DND-41 (cell line): ENCODE results near the gene REM2.

Source experiments
- ATAC-seq: fragments of 200-7000 bp; cut with Tn5 transposase; 3 replicates; pipeline ENCODE4 v1.9.1; 2021; ENCODE audit warnings: low read depth; ENCODE audit not compliant: insufficient read depth
- DNase-seq: peaks from one replicate; pipeline ENCODE4 v3.0.0-alpha.2; 2020
- H2AFZ ChIP-seq: 2 replicates; pipeline ENCODE4 v1.6.0; 2012; ENCODE audit warnings: low read depth, low read length
- H3K27ac ChIP-seq: 2 replicates; pipeline ENCODE4 v1.5.1; 2012; ENCODE audit warnings: low read length, inconsistent platforms
- H3K27me3 ChIP-seq: fragments of 200-600 bp; sonication (generic); 2 replicates; pipeline ENCODE4 v1.6.0; 2012; ENCODE audit warnings: low read length, mild to moderate bottlenecking, inconsistent platforms; ENCODE audit not compliant: insufficient read depth, poor library complexity
- H3K36me3 ChIP-seq: 2 replicates; pipeline ENCODE4 v1.5.1; 2012; ENCODE audit warnings: low read length, inconsistent platforms; ENCODE audit not compliant: insufficient read depth
- H3K4me1 ChIP-seq: 2 replicates; pipeline ENCODE4 v1.5.1; 2012; ENCODE audit warnings: mild to moderate bottlenecking, low read length; ENCODE audit not compliant: insufficient read depth
- H3K4me2 ChIP-seq: 2 replicates; pipeline ENCODE4 v1.6.0; 2012; ENCODE audit warnings: mild to moderate bottlenecking, moderate library complexity, low read length, inconsistent platforms; ENCODE audit not compliant: insufficient read depth
- H3K4me3 ChIP-seq, 2 experiments: fragments of 200-600 bp in 1 of 2; shearing (Covaris generic) in 1 of 2; 2 replicates each; pipeline ENCODE4 v1.5.1; 2012 to 2016; ENCODE audit warnings: inconsistent platforms in 2 of 2, low read length in 2 of 2, mild to moderate bottlenecking in 2 of 2, low read depth in 1 of 2, moderate library complexity in 1 of 2
- H3K79me2 ChIP-seq: 2 replicates; pipeline ENCODE4 v1.6.0; 2012; ENCODE audit warnings: low read length, inconsistent platforms; ENCODE audit not compliant: insufficient read depth
- H3K9ac ChIP-seq: 2 replicates; pipeline ENCODE4 v1.6.0; 2012; ENCODE audit warnings: low read depth, mild to moderate bottlenecking, inconsistent platforms, low read length, moderate library complexity
- H3K9me3 ChIP-seq: 2 replicates; pipeline ENCODE4 v1.5.1; 2012; ENCODE audit warnings: low read length, moderate library complexity, mild to moderate bottlenecking, inconsistent platforms; ENCODE audit not compliant: insufficient read depth, severe bottlenecking
- H4K20me1 ChIP-seq: 2 replicates; pipeline ENCODE4 v1.6.0; 2012; ENCODE audit warnings: low read length; ENCODE audit not compliant: insufficient read depth
- EZH2 ChIP-seq: IDR thresholded peaks from 3 replicates; pipeline ENCODE4 v1.6.1; 2012; ENCODE audit warnings: borderline replicate concordance, low read depth, mild to moderate bottlenecking, moderate library complexity, low read length, inconsistent platforms; ENCODE audit not compliant: severe bottlenecking
- TF ChIP-seq, protein P1 (sequence below): IDR thresholded peaks from 2 replicates; pipeline ENCODE4 v1.5.1; 2012; ENCODE audit warnings: borderline replicate concordance, low read length, moderate library complexity, mild to moderate bottlenecking; ENCODE audit not compliant: poor library complexity, severe bottlenecking; ENCODE audit errors: extremely low read depth

The REM2 gene

GRCh38 chr14:22920697-22921096, 37.7 kb downstream of the REM2 start:
- H4K20me1 ChIP-seq = peaks cover 2% of the 10 kb centered on the region; the same call in 1 of the 2 replicates
- peaks cover 62% of the 10 kb centered on the region for H3K36me3 ChIP-seq
- peaks cover 38% of the 10 kb centered on the region for H3K4me1 ChIP-seq
- no peak overlapping the region for H2AFZ ChIP-seq
- H3K4me2 ChIP-seq = no peak overlapping the region
- no peaks in the 10 kb centered on the region for H3K27me3 ChIP-seq
- H3K9ac ChIP-seq = no peak overlapping the region
- no peak for ATAC-seq
- TF ChIP-seq, protein P1, sequence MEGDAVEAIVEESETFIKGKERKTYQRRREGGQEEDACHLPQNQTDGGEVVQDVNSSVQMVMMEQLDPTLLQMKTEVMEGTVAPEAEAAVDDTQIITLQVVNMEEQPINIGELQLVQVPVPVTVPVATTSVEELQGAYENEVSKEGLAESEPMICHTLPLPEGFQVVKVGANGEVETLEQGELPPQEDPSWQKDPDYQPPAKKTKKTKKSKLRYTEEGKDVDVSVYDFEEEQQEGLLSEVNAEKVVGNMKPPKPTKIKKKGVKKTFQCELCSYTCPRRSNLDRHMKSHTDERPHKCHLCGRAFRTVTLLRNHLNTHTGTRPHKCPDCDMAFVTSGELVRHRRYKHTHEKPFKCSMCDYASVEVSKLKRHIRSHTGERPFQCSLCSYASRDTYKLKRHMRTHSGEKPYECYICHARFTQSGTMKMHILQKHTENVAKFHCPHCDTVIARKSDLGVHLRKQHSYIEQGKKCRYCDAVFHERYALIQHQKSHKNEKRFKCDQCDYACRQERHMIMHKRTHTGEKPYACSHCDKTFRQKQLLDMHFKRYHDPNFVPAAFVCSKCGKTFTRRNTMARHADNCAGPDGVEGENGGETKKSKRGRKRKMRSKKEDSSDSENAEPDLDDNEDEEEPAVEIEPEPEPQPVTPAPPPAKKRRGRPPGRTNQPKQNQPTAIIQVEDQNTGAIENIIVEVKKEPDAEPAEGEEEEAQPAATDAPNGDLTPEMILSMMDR = no peak
- TF ChIP-seq EZH2 = no peak
- no peak overlapping the region for H3K27ac ChIP-seq
- peaks cover 30% of the 10 kb centered on the region for H3K79me2 ChIP-seq
- no peak for DNase-seq
- no peaks in the 10 kb centered on the region for H3K9me3 ChIP-seq
- H3K4me3 ChIP-seq = no peak overlapping the region

- H3K9me3 ChIP-seq = no peaks in the 10 kb centered on the region
- no peak overlapping the region for H2AFZ ChIP-seq
- no peak for ATAC-seq
- TF ChIP-seq, protein P1 = no peak
- TF ChIP-seq EZH2 = no peak
- H3K9ac ChIP-seq = no peak overlapping the region
- H4K20me1 ChIP-seq = peaks cover 2% of the 10 kb centered on the region; the same call in 1 of the 2 replicates
- no peak overlapping the region for H3K27ac ChIP-seq
- H3K36me3 ChIP-seq = peaks cover 67% of the 10 kb centered on the region
- H3K79me2 ChIP-seq = peaks cover 20% of the 10 kb centered on the region
- no peak for DNase-seq
- no peaks in the 10 kb centered on the region for H3K27me3 ChIP-seq
- H3K4me3 ChIP-seq = no peak overlapping the region
- peaks cover 31% of the 10 kb centered on the region for H3K4me1 ChIP-seq
- no peak overlapping the region for H3K4me2 ChIP-seq
Measured at GRCh38 chr14:22922294-22922693, 39.3 kb downstream of the REM2 start.

DNA sequence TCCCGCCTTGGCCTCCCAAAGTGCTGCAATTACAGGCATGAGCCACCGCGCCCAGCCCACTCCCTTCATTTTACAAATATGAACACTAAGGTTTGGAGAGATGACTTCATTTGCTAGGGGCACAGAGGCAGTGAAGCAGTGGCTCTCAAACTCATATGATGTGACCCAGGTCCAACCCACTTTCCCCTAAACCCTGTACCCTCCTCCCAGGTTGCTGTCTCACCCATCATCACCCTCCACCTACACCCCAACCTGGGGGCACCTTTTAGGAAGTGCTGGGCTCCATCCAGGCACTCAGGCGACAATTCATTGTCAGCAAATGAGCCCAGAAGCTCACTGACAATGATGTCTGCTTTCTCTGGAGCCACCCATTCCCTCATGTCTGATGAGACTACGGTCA, 40.7 kb downstream of the REM2 start:
- no peaks in the 10 kb centered on the region for H3K9me3 ChIP-seq
- DNase-seq = no peak
- no peak overlapping the region for H2AFZ ChIP-seq
- no peak for TF ChIP-seq EZH2
- TF ChIP-seq, protein P1 = no peak
- peaks cover 37% of the 10 kb centered on the region for H3K4me1 ChIP-seq
- H3K4me3 ChIP-seq = no peak overlapping the region
- H4K20me1 ChIP-seq = no peaks in the 10 kb centered on the region
- H3K27me3 ChIP-seq = no peaks in the 10 kb centered on the region
- peaks cover 68% of the 10 kb centered on the region for H3K36me3 ChIP-seq
- H3K79me2 ChIP-seq = peaks cover 19% of the 10 kb centered on the region
- H3K4me2 ChIP-seq = no peak overlapping the region
- H3K9ac ChIP-seq = no peak overlapping the region
- H3K27ac ChIP-seq = no peak overlapping the region
- no peak for ATAC-seq

DNA sequence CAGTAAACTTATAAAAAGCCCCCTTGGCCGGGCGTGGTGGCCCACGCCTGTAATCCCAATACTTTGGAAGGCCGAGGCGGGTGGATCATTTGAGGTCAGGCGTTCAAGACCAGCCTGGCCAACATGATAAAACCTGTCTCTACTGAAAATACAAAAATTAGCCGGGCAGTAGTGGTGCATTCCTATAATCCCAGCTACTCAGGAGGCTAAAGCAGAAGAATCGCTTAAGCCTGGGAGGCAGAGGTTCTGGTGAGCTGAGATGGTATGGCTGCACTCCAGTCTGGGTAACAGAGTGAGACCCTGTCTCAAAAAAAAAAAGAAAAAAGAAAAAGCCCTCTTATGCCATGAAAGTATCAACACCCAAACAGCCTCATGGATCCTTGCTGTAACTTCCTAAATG, 42.5 kb downstream of the REM2 start:
- no peak overlapping the region for H3K27ac ChIP-seq

More for the DNA sequence above, 42.5 kb downstream of the REM2 start:
- Histone ChIP-seq H3K27me3 (no peaks in the 10 kb centered on the region), H3K79me2 (peaks cover 23% of the 10 kb centered on the region), H3K4me3 (no peak overlapping the region), H3K4me2 (no peak overlapping the region), H4K20me1 (no peaks in the 10 kb centered on the region), H3K9ac (no peak overlapping the region), H2AFZ (no peak overlapping the region), H3K4me1 (peaks cover 32% of the 10 kb centered on the region), H3K9me3 (no peaks in the 10 kb centered on the region), H3K36me3 (peaks cover 62% of the 10 kb centered on the region)
- no peak for TF ChIP-seq EZH2
- TF ChIP-seq, protein P1 = no peak
- no peak for DNase-seq
- ATAC-seq = no peak
